HUDEP-2 (cell line): ENCODE measurements around the gene PJVK.
A peak's percentile ranks its signal among the peaks of the same experiment; 100 is the strongest.

Experiments
- DNase-seq, 76 experiments: peaks; one replicate each; lab custom pipeline; 2025; ENCODE audit not compliant: unreplicated experiment in 76 of 76; lab: John Stamatoyannopoulos, UW

Gene PJVK

GRCh38 chr2:178479758-178480226 is 28.6 kb downstream of the PJVK start:
- DNase-seq, result no peak

- peak in 75 of 76 experiments; percentile 20 to 92 (median 83) for DNase-seq
Observed at GRCh38 chr2:178480227-178481181, 29.3 kb downstream of the PJVK start, which contains the start of gene PLEKHA3. Gene PLEKHA3, plus strand, starts transcription at chr2:178480457. Its CDS starts 413 bp downstream, at chr2:178480870.

GRCh38 chr2:178482437-178482836 is 31.3 kb downstream of the PJVK start:
- peak in 4 of 76 experiments; percentile 5 to 28 (median 20) for DNase-seq

GRCh38 chr2:178484245-178485041 is 33.3 kb downstream of the PJVK start:
- DNase-seq, result peak in 2 of 76 experiments; percentile 6 to 15

- DNase-seq, result no peak
Observed at GRCh38 chr2:178485356-178485755, 34.2 kb downstream of the PJVK start.

GRCh38 chr2:178491612-178492011 is 40.4 kb downstream of the PJVK start:
- peak in 2 of 76 experiments; percentile 4 to 12 for DNase-seq

- DNase-seq, result no peak
Observed at GRCh38 chr2:178496049-178496448, 44.9 kb downstream of the PJVK start.

- peak in 25 of 76 experiments; percentile 7 to 68 (median 44) for DNase-seq
Observed at GRCh38 chr2:178498137-178498536, 47.0 kb downstream of the PJVK start.

- DNase-seq, result no peak
Observed at GRCh38 chr2:178499640-178500039, 48.5 kb downstream of the PJVK start.

GRCh38 chr2:178502751-178503150 is 51.6 kb downstream of the PJVK start:
- DNase-seq, result no peak

GRCh38 chr2:178506101-178506500 is 54.9 kb downstream of the PJVK start:
- DNase-seq, result no peak

- DNase-seq, result no peak
Observed at GRCh38 chr2:178506524-178506923, 55.3 kb downstream of the PJVK start.

- DNase-seq, result no peak
Observed at GRCh38 chr2:178506949-178507348, 55.8 kb downstream of the PJVK start.

GRCh38 chr2:178508646-178509045 is 57.5 kb downstream of the PJVK start:
- DNase-seq, result no peak

- DNase-seq, result no peak
Observed at GRCh38 chr2:178510384-178510783, 59.2 kb downstream of the PJVK start.
